Heart left ventricle (tissue), 13 donors: ENCODE measurements around the gene BCL11A.

Experiments used
- POLR2A ChIP-seq, 2 donors: fragments of 450-650 bp; IDR thresholded peaks; one replicate each; pipeline ENCODE4 v1.6.1; 2017; ENCODE audit warnings: antibody characterized with exemption in 2 of 2, mild to moderate bottlenecking in 2 of 2, moderate library complexity in 2 of 2
- TF ChIP-seq, protein P1 (sequence below), 12 donors: fragments of 200-600 bp; sonication (generic) in 4 of 12; IDR thresholded peaks; one replicate each; pipeline versions ENCODE4 v1.5.0 to v1.8.0; 2018 to 2022; ENCODE audit warnings: antibody characterized with exemption in 12 of 12, mild to moderate bottlenecking in 5 of 12
- donor health status: ischemic (EF 13 %, LVEDD 7.1; RV severe dilation, severe dysfunction).
- donor health status: DM: no; HTN: yes; CAD: no.
- donor health status: DM: no; HTN: no; CAD: no.
- donor health status: ischemic (EF 25% LVEDD 6.9; RV normal size, moderate dysfunction).
- donor health status: ischemic (EF 25% LVEDD 5.7; RV mildly dilated, moderate dysfunction).
- donor health status: ischemic (EF 35%, LVEDD 5.7; RV mildly dilated, moderate dysfunction).
- donor health status: nonischemic (EF 11% LVEDD 7.7; RV severe dilation, severe dysfunction).
- donor health status: DM: yes; HTN: yes; CAD: no.
- donor health status: PGD.
- donor health status: ischemic (EF 29% LVEDD 5.4; RV normal size, mild dysfunction).
- donor health status: nonischemic (EF 23%, LVEDD 6.1; RV moderate dilation, normal function).

DNA sequence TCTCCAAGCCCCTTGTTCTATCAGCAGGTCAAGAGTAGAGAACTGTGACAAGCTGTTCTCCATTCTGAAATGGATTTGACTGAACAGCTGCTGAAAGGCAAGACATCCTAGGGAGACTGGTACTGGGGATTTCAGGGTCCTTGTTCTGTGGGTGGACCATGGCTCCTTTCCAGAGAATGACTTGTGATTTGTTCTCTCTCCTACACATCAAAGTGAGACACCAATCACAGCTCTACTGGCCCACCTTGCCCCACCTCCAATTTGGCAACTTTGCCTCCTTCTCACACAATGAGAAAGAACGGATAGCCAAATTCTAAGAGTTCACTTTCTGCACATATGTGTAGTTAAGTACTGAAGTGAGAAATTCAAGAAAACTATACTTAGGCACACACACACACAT is 67.4 kb downstream of the BCL11A start:
- TF ChIP-seq, protein P1, sequence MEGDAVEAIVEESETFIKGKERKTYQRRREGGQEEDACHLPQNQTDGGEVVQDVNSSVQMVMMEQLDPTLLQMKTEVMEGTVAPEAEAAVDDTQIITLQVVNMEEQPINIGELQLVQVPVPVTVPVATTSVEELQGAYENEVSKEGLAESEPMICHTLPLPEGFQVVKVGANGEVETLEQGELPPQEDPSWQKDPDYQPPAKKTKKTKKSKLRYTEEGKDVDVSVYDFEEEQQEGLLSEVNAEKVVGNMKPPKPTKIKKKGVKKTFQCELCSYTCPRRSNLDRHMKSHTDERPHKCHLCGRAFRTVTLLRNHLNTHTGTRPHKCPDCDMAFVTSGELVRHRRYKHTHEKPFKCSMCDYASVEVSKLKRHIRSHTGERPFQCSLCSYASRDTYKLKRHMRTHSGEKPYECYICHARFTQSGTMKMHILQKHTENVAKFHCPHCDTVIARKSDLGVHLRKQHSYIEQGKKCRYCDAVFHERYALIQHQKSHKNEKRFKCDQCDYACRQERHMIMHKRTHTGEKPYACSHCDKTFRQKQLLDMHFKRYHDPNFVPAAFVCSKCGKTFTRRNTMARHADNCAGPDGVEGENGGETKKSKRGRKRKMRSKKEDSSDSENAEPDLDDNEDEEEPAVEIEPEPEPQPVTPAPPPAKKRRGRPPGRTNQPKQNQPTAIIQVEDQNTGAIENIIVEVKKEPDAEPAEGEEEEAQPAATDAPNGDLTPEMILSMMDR (IDR thresholded peaks at IDR 0.05), result no peak
- no peak for TF ChIP-seq POLR2A (IDR thresholded peaks at IDR 0.05)
